Measurements from ENCODE around the gene RHOB. TPM values are rescaled to one million over a fixed set of nuclear protein-coding genes. Genes with fewer than 3 reads are reported as not detected.

RHOB gene
- total and polyA plus RNA-seq, 2 of the 13 experiments (the other 11 are each of a cell fraction or from before 2014, with no cell fraction given), result 192 to 268 TPM

GRCh38 chr2:20446255-20446916, 488 bp upstream of the RHOB start (continued):
- TF ChIP-seq ZNF713 (CRISPR knock-in tag; IDR thresholded peaks at IDR 0.05) (no peak; the same call in 1 of the 2 replicates), MYPOP (CRISPR knock-in tag; IDR thresholded peaks at IDR 0.05) (no peak), MZF1 (CRISPR knock-in tag; IDR thresholded peaks at IDR 0.05; ENCODE audit: borderline replicate concordance) (no peak), GATA4 (IDR thresholded peaks at IDR 0.05; ENCODE audit: borderline replicate concordance, low read depth) (no peak), ZNF7 (CRISPR knock-in tag; IDR thresholded peaks at IDR 0.05) (no peak), ELF3 (CRISPR knock-in tag; IDR thresholded peaks at IDR 0.05) (no peak), TCF12 (IDR thresholded peaks at IDR 0.05) (no peak), TCF12 (CRISPR knock-in tag; IDR thresholded peaks at IDR 0.05) (no peak), MIER2 (CRISPR knock-in tag; IDR thresholded peaks at IDR 0.05) (no peak), ZNF251 (CRISPR knock-in tag; IDR thresholded peaks at IDR 0.05) (no peak), ZFP36L2 (CRISPR knock-in tag; IDR thresholded peaks at IDR 0.05) (no peak), CHCHD3 (CRISPR knock-in tag; IDR thresholded peaks at IDR 0.05) (no peak), ATF7 (IDR thresholded peaks at IDR 0.05) (no peak), ATF7 (CRISPR knock-in tag; IDR thresholded peaks at IDR 0.05) (no peak), ZNF12 (CRISPR knock-in tag; IDR thresholded peaks at IDR 0.05) (no peak), BRCA1 (CRISPR knock-in tag; IDR thresholded peaks at IDR 0.05) (no peak), TFE3 (CRISPR knock-in tag; IDR thresholded peaks at IDR 0.05) (no peak), ZBTB42 (CRISPR knock-in tag; IDR thresholded peaks at IDR 0.05) (no peak), SRSF9 (IDR thresholded peaks at IDR 0.05; ENCODE audit: borderline replicate concordance, insufficient read depth, low read depth, low read length, poor library complexity, severe bottlenecking) (no peak), TRIM22 (IDR thresholded peaks at IDR 0.05) (no peak), ZNF614 (CRISPR knock-in tag; IDR thresholded peaks at IDR 0.05; ENCODE audit: borderline replicate concordance) (no peak), MED8 (CRISPR knock-in tag; IDR thresholded peaks at IDR 0.05; ENCODE audit: insufficient replicate concordance) (no peak), ZNF687 (CRISPR knock-in tag; IDR thresholded peaks at IDR 0.05) (peak; percentile 72; the same call in 1 of the 2 replicates), PITX1 (CRISPR knock-in tag; IDR thresholded peaks at IDR 0.05) (peak; percentile 56; the same call in 1 of the 2 replicates), ZNF180 (CRISPR knock-in tag; IDR thresholded peaks at IDR 0.05; ENCODE audit: borderline replicate concordance, low read depth) (no peak)
